Liver (tissue), 2 donors: ENCODE results near the gene AIP.

Source experiments
- CTCF ChIP-seq: fragments of 150-350 bp; IDR thresholded peaks from 2 replicates; pipeline ENCODE4 v1.5.1; 2017; ENCODE audit warnings: improper control_type of control experiment, low read depth, low read length; ENCODE audit not compliant: missing input control
- REST ChIP-seq: IDR thresholded peaks from 2 replicates; pipeline ENCODE4 v1.6.1; 2016; ENCODE audit warnings: antibody characterized with exemption, mild to moderate bottlenecking
- donor health status: healthy.

GRCh38 chr11:67470337-67471002 is 12.4 kb upstream of the AIP start:
- TF ChIP-seq CTCF (no peak), REST (no peak)
